VCaP (cell line): Measurements from ENCODE around the gene AKNAD1.
"Not testable (repeated sequence)": the region's sequence is repeated elsewhere in the genome, so short reads cannot be mapped to it uniquely, and the experiment has no call there.

ENCODE experiments used
- H3K27ac ChIP-seq: fragments of 450-650 bp; 2 replicates; pipeline ENCODE4 v1.5.1; 2017
- CTCF ChIP-seq: fragments of 450-650 bp; conservative IDR thresholded peaks from 2 replicates; pipeline ENCODE4 v1.5.1; 2017; ENCODE audit warnings: mild to moderate bottlenecking, moderate library complexity

The AKNAD1 gene

GRCh38 chr1:108801101-108801500 is 55.8 kb downstream of the AKNAD1 start:
- no peak for TF ChIP-seq CTCF
- no peak overlapping the region for H3K27ac ChIP-seq

- H3K27ac ChIP-seq = no peak overlapping the region; the same call in 1 of the 2 replicates
- no peak for TF ChIP-seq CTCF
Observed at GRCh38 chr1:108799001-108799400, 57.9 kb downstream of the AKNAD1 start.

- H3K27ac ChIP-seq = no peak overlapping the region
Observed at GRCh38 chr1:108792420-108792819, 64.5 kb downstream of the AKNAD1 start.

GRCh38 chr1:108791790-108792189 is 65.1 kb downstream of the AKNAD1 start:
- no peak for TF ChIP-seq CTCF
- no peak overlapping the region for H3K27ac ChIP-seq

More at GRCh38 chr1:108792420-108792819, 64.5 kb downstream of the AKNAD1 start:
- no peak for TF ChIP-seq CTCF

- H3K27ac ChIP-seq = no peak overlapping the region
- TF ChIP-seq CTCF = no peak
Observed at GRCh38 chr1:108785880-108786279, 71.0 kb downstream of the AKNAD1 start.

GRCh38 chr1:108785264-108785663 is 71.6 kb downstream of the AKNAD1 start:
- no peak for TF ChIP-seq CTCF
- no peak overlapping the region for H3K27ac ChIP-seq

GRCh38 chr1:108781575-108781944 is 75.3 kb downstream of the AKNAD1 start:
- not testable (repeated sequence) for H3K27ac ChIP-seq

GRCh38 chr1:108780937-108781574 is 75.8 kb downstream of the AKNAD1 start:
- no peak overlapping the region for H3K27ac ChIP-seq
- TF ChIP-seq CTCF = no peak
